Keratinocyte (primary cell): Measurements from ENCODE around the gene FAM209B.

Experiments used
- EZH2 ChIP-seq: IDR thresholded peaks from one replicate; pipeline ENCODE4 v1.6.1; 2012; ENCODE audit warnings: inconsistent platforms, mild to moderate bottlenecking, low read length, moderate library complexity
- TF ChIP-seq, protein P1 (sequence below), 3 experiments: IDR thresholded peaks in 1 of 3; conservative IDR thresholded peaks in 1 of 3; optimal IDR thresholded peaks in 1 of 3; 2 replicates in 2 of 3; 3 replicates in 1 of 3; pipeline versions ENCODE3 to v1.5.1; 2011; ENCODE audit warnings: low read length in 3 of 3, mild to moderate bottlenecking in 3 of 3, moderate library complexity in 2 of 3, control low read depth in 1 of 3, inconsistent platforms in 1 of 3; ENCODE audit not compliant: insufficient read depth in 2 of 3; ENCODE audit errors: extremely low read depth in 1 of 3

DNA sequence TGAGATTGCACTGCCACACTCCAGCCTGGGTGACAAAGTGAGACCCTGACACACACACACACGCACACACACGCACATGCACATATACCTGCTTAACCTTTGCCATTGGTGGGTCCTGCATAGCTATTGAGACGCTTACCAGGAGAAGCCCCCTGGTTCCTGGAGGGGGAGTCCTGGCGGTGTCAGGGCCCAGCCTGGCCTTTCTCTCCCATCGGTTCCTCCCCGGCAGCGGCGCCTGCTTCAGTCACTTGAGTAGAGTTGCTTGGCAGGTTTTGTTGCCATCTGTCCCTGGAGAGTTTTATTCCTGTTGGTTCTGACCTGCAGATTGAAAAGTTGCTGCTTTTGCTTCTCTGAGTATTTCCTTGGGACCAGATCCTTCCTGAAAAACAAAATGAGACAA lies 29.1 kb upstream of the FAM209B start:
- TF ChIP-seq, protein P1, sequence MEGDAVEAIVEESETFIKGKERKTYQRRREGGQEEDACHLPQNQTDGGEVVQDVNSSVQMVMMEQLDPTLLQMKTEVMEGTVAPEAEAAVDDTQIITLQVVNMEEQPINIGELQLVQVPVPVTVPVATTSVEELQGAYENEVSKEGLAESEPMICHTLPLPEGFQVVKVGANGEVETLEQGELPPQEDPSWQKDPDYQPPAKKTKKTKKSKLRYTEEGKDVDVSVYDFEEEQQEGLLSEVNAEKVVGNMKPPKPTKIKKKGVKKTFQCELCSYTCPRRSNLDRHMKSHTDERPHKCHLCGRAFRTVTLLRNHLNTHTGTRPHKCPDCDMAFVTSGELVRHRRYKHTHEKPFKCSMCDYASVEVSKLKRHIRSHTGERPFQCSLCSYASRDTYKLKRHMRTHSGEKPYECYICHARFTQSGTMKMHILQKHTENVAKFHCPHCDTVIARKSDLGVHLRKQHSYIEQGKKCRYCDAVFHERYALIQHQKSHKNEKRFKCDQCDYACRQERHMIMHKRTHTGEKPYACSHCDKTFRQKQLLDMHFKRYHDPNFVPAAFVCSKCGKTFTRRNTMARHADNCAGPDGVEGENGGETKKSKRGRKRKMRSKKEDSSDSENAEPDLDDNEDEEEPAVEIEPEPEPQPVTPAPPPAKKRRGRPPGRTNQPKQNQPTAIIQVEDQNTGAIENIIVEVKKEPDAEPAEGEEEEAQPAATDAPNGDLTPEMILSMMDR (optimal IDR thresholded peaks at IDR 0.05 in 1 of 3, IDR thresholded peaks at IDR 0.05 in 1 of 3, conservative IDR thresholded peaks at IDR 0.05 in 1 of 3; ENCODE audit: extremely low read depth in 1 of 3, insufficient read depth in 2 of 3, low read length in 3 of 3): no peak
- no peak for TF ChIP-seq EZH2
